GM21528 (cell line): ENCODE data around the gene RBM5.
A peak's percentile ranks its signal among the peaks of the same experiment; 100 is the strongest.

Experiments
- ATAC-seq: cut with Tn5 transposase; IDR thresholded peaks from one replicate; pipeline ENCODE4 v1.9.1; 2021; ENCODE audit warnings: mild to moderate bottlenecking, moderate library complexity; ENCODE audit not compliant: unreplicated experiment, low FRiP score

Gene RBM5

GRCh38 chr3:50137531-50137930 lies 48.8 kb downstream of the RBM5 start:
- no peak for ATAC-seq

- ATAC-seq: no peak
Measured at GRCh38 chr3:50138266-50139200, 49.8 kb downstream of the RBM5 start.

GRCh38 chr3:50139308-50139707 lies 50.6 kb downstream of the RBM5 start:
- ATAC-seq: no peak

GRCh38 chr3:50139718-50140423 lies 51.2 kb downstream of the RBM5 start:
- ATAC-seq: no peak

GRCh38 chr3:50140990-50141389 lies 52.3 kb downstream of the RBM5 start:
- no peak for ATAC-seq

GRCh38 chr3:50146316-50146901 lies 57.7 kb downstream of the RBM5 start:
- no peak for ATAC-seq

GRCh38 chr3:50147016-50147415 lies 58.3 kb downstream of the RBM5 start:
- ATAC-seq: no peak

GRCh38 chr3:50147447-50147846 lies 58.7 kb downstream of the RBM5 start:
- no peak for ATAC-seq

- ATAC-seq: no peak
Measured at GRCh38 chr3:50147861-50148260, 59.1 kb downstream of the RBM5 start.

- ATAC-seq: no peak
Measured at GRCh38 chr3:50150404-50150750, 61.7 kb downstream of the RBM5 start.

GRCh38 chr3:50150863-50151686 lies 62.4 kb downstream of the RBM5 start:
- no peak for ATAC-seq

- ATAC-seq: no peak
Measured at GRCh38 chr3:50151728-50152127, 63.0 kb downstream of the RBM5 start.

- ATAC-seq: no peak
Measured at GRCh38 chr3:50153782-50154475, 65.2 kb downstream of the RBM5 start.

- peak; percentile 22 for ATAC-seq
Measured at GRCh38 chr3:50154476-50154839, 65.7 kb downstream of the RBM5 start.

GRCh38 chr3:50154840-50155490 lies 66.2 kb downstream of the RBM5 start, which contains the start of gene SEMA3F:
TSS of gene SEMA3F (plus strand) at chr3:50155324. CDS start at chr3:50159623, 4,299 bp downstream.
- ATAC-seq: peak; percentile 69

- ATAC-seq: no peak
Measured at GRCh38 chr3:50155491-50155878, 66.8 kb downstream of the RBM5 start.

GRCh38 chr3:50155891-50156290 lies 67.2 kb downstream of the RBM5 start:
- no peak for ATAC-seq

GRCh38 chr3:50156549-50157493 lies 68.1 kb downstream of the RBM5 start:
- no peak for ATAC-seq
